PC-3 (cell line): ENCODE data around the gene TTC6. TPM values are rescaled to one million over a fixed set of nuclear protein-coding genes. Genes with fewer than 3 reads are reported as not detected.

Experiments used
- ATAC-seq: fragments of 200-7000 bp; cut with Tn5 transposase; 2 replicates; pipeline ENCODE4 v1.9.1; 2020; ENCODE audit warnings: mild to moderate bottlenecking, moderate library complexity
- BruUV-seq: library from RNA; stranded (reverse); fragments of 400-500 nt; replicated peaks from 2 replicates; lab custom pipeline; 2021; lab: Mats Ljungman, UMichigan
- CTCF ChIA-PET: fragments of 300-600 bp; sonication (Branson Sonifier 250); formaldehyde crosslinking; loops from one replicate; lab custom pipeline; 2022; ENCODE audit warnings: antibody characterized with exemption; lab: Charles Lee
- POLR2A ChIA-PET: fragments of 300-600 bp; sonication (Branson Sonifier 250); formaldehyde crosslinking; loops from one replicate; lab custom pipeline; 2022; ENCODE audit warnings: antibody characterized with exemption; ENCODE audit not compliant: unreplicated experiment; lab: Charles Lee
- DNase-seq: peaks from one replicate; pipeline ENCODE4 v3.0.0-alpha.2; 2015
- H2AFZ ChIP-seq: fragments of 300-600 bp; sonication (generic); 2 replicates; pipeline ENCODE4 v1.6.0; 2016; ENCODE audit warnings: antibody characterized with exemption, low read length
- H3F3A ChIP-seq: fragments of 300-600 bp; sonication (generic); one replicate; pipeline ENCODE4 v1.6.0; 2017; ENCODE audit warnings: antibody characterized with exemption, low read length, control low read depth, mild to moderate bottlenecking; ENCODE audit not compliant: unreplicated experiment
- H3K27ac ChIP-seq: fragments of 300-600 bp; sonication (generic); 2 replicates; pipeline ENCODE4 v1.5.1; 2016; ENCODE audit warnings: mild to moderate bottlenecking, low read length
- H3K27me3 ChIP-seq: fragments of 300-600 bp; sonication (generic); 2 replicates; pipeline ENCODE4 v1.6.1; 2016; ENCODE audit warnings: low read length, mixed read lengths
- H3K36me3 ChIP-seq: fragments of 300-600 bp; sonication (generic); 2 replicates; pipeline ENCODE4 v1.6.1; 2016; ENCODE audit warnings: low read depth, mixed run types, low read length, mixed read lengths
- H3K4me1 ChIP-seq: fragments of 300-600 bp; sonication (generic); 2 replicates; pipeline ENCODE4 v1.5.1; 2016; ENCODE audit warnings: low read length; ENCODE audit not compliant: insufficient read depth
- H3K4me2 ChIP-seq: fragments of 300-600 bp; sonication (generic); 2 replicates; pipeline ENCODE4 v1.6.0; 2016; ENCODE audit warnings: low read length
- H3K4me3 ChIP-seq: fragments of 300-600 bp; sonication (generic); 2 replicates; pipeline ENCODE4 v1.5.1; 2016; ENCODE audit warnings: mild to moderate bottlenecking, low read length, mixed read lengths
- H3K79me2 ChIP-seq: fragments of 300-600 bp; sonication (generic); 2 replicates; pipeline ENCODE4 v1.6.1; 2017; ENCODE audit warnings: low read length, mixed read lengths
- H3K9ac ChIP-seq: fragments of 300-600 bp; sonication (generic); 2 replicates; pipeline ENCODE4 v1.6.0; 2016; ENCODE audit warnings: mild to moderate bottlenecking, low read length
- H3K9me2 ChIP-seq: fragments of 300-600 bp; sonication (generic); replicated peaks from 2 replicates; pipeline ENCODE4 v1.6.1; 2016; ENCODE audit warnings: mixed run types, low read length, mixed read lengths
- H3K9me3 ChIP-seq: fragments of 300-600 bp; sonication (generic); 2 replicates; pipeline ENCODE4 v1.6.1; 2016; ENCODE audit warnings: low read length, mixed read lengths
- H4K20me1 ChIP-seq: fragments of 300-600 bp; sonication (generic); 2 replicates; pipeline ENCODE4 v1.6.1; 2016; ENCODE audit warnings: low read length, mixed read lengths
- EZH2 ChIP-seq: fragments of 300-600 bp; sonication (generic); IDR thresholded peaks from one replicate; pipeline ENCODE4 v1.6.1; 2017; ENCODE audit warnings: antibody characterized with exemption, mild to moderate bottlenecking, low read length; ENCODE audit not compliant: unreplicated experiment
- EZH2phosphoT487 ChIP-seq: fragments of 300-600 bp; sonication (generic); IDR thresholded peaks from 2 replicates; pipeline ENCODE4 v1.6.1; 2018; ENCODE audit warnings: mild to moderate bottlenecking, antibody characterized with exemption, low read length, borderline replicate concordance
- intact Hi-C: fragments of 100-400 bp; cut with micrococcal nuclease; formaldehyde crosslinking; loops from 2 replicates; pipeline ENCODE4 v1.9.0; 2023
- total RNA-seq: library from RNA; depleted of rRNA; stranded (reverse); fragments of >200 nt; gene quantifications from 2 replicates; pipeline ENCODE4 v1.2.3, GENCODE V29; 2014
- TF ChIP-seq, protein P1 (sequence below): fragments of 300-600 bp; sonication (generic); conservative IDR thresholded peaks from 2 replicates; pipeline ENCODE4 v1.5.1; 2017; ENCODE audit warnings: antibody characterized with exemption, low read depth, mild to moderate bottlenecking, low read length

The TTC6 gene
- total RNA-seq, 1 experiment from 2014 or later, result 13.4 TPM

DNA sequence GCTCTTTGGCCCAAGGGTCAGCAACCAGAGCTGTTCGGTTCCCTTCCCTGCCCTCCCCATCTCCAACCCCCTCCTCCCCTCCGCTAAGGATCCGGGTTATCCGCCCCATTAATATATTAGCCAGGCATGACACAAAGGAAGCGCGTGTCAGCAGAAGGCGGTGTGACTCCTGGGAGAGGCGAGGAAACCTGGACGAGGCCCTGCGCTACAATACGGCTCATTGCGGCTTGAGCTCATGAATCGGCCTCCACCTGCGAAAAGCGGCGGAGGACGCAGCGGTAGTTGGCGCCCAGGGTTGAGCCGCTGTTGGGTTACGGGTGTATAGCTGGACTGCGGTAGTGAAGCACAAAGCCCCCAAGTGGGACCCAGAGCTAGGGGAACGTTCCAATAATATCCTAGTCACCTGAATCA is 10.3 kb upstream of the TTC6 start:
- Histone ChIP-seq H3K9me2 (no peaks in the 10 kb centered on the region), H3K4me3 (peak overlapping the region; percentile 96), H3F3A (peaks cover 13% of the 10 kb centered on the region), H3K79me2 (peaks cover 65% of the 10 kb centered on the region), H3K27me3 (no peaks in the 10 kb centered on the region), H2AFZ (peak overlapping the region; percentile 76), H3K4me1 (peaks cover 72% of the 10 kb centered on the region), H3K36me3 (peaks cover 16% of the 10 kb centered on the region), H3K4me2 (peak overlapping the region; percentile 89), H3K9me3 (no peaks in the 10 kb centered on the region), H3K9ac (peak overlapping the region; percentile 99), H3K27ac (peak overlapping the region; percentile 99), H4K20me1 (no peaks in the 10 kb centered on the region)
- ChIA-PET POLR2A (interaction anchor here (0.6 to 1.0 kb wide), 11 partner anchors 8 to 355 kb away, joined by 3 to 42 read pairs (median 7); partner anchors contain the start of genes FOXA1 and TTC6), CTCF (interaction anchor here (0.6 to 1.2 kb wide), 2 partner anchors 38 to 387 kb away, joined by 3 to 7 read pairs; partner anchors contain the start of gene MIPOL1)
- no peak for TF ChIP-seq EZH2
- TF ChIP-seq EZH2phosphoT487, result no peak
- TF ChIP-seq, protein P1, sequence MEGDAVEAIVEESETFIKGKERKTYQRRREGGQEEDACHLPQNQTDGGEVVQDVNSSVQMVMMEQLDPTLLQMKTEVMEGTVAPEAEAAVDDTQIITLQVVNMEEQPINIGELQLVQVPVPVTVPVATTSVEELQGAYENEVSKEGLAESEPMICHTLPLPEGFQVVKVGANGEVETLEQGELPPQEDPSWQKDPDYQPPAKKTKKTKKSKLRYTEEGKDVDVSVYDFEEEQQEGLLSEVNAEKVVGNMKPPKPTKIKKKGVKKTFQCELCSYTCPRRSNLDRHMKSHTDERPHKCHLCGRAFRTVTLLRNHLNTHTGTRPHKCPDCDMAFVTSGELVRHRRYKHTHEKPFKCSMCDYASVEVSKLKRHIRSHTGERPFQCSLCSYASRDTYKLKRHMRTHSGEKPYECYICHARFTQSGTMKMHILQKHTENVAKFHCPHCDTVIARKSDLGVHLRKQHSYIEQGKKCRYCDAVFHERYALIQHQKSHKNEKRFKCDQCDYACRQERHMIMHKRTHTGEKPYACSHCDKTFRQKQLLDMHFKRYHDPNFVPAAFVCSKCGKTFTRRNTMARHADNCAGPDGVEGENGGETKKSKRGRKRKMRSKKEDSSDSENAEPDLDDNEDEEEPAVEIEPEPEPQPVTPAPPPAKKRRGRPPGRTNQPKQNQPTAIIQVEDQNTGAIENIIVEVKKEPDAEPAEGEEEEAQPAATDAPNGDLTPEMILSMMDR, result no peak
- TSS peak; percentile 49 for BruUV-seq
- DNase-seq (peak; percentile 95), ATAC-seq (peak; percentile 35)
- intact Hi-C loops, result loop anchor here (1.0 to 10.0 kb wide), 5 partner anchors 18 to 410 kb away; partner anchors contain the start of gene SLC25A21

- Histone ChIP-seq H3K9me3 (no peaks in the 10 kb centered on the region), H3K4me2 (peak overlapping the region; percentile 89), H3K27me3 (no peaks in the 10 kb centered on the region), H3K9ac (peak overlapping the region; percentile 99), H3K79me2 (peaks cover 76% of the 10 kb centered on the region), H4K20me1 (peaks cover 10% of the 10 kb centered on the region), H3K4me3 (peak overlapping the region; percentile 96), H3K9me2 (no peaks in the 10 kb centered on the region), H2AFZ (peak overlapping the region; percentile 27), H3K4me1 (peaks cover 63% of the 10 kb centered on the region), H3K27ac (peak overlapping the region; percentile 99), H3F3A (peaks cover 4% of the 10 kb centered on the region), H3K36me3 (peaks cover 26% of the 10 kb centered on the region)
- intact Hi-C loops, result loop anchor here (1.0 to 10.0 kb wide), 6 partner anchors 19 to 925 kb away; partner anchors contain the start of genes PAX9 and SLC25A21
- no peak for ATAC-seq
- CTCF ChIA-PET, result no interaction called here
- POLR2A ChIA-PET, result interaction anchor here (0.6 to 1.4 kb wide), 3 partner anchors 11 to 333 kb away, joined by 3 to 7 read pairs (median 4); no protein-coding TSS in a partner anchor
- TF ChIP-seq, protein P1, result no peak
- TF ChIP-seq EZH2phosphoT487 (no peak), EZH2 (no peak)
- DNase-seq, result peak; percentile 68
- no TSS peak for BruUV-seq
These were observed 9.2 kb upstream of the TTC6 start for GRCh38 chr14:37585971-37586796.
